Activated T-helper 17 cell treated with anti-CD3 and anti-CD28 coated beads, Interleukin-2, amount 50 U/mL, for 72 hours (primary cell): ENCODE results near the gene PLEKHG1. TPM values are rescaled to one million over a fixed set of nuclear protein-coding genes. Genes with fewer than 3 reads are reported as not detected.

Experiments used
- ATAC-seq: fragments of 150-1000 bp; cut with Tn5 transposase; replicated peaks from 2 replicates; pipeline ENCODE4 v1.10.0; 2021; ENCODE audit warnings: mild to moderate bottlenecking, moderate library complexity
- H3K27ac Mint-ChIP-seq: one replicate; pipeline ENCODE4 v1.8.0; 2022; ENCODE audit warnings: mixed read lengths
- H3K27me3 Mint-ChIP-seq: one replicate; pipeline ENCODE4 v1.8.0; 2022; ENCODE audit warnings: mixed read lengths
- H3K36me3 Mint-ChIP-seq: one replicate; pipeline ENCODE4 v1.8.0; 2022; ENCODE audit warnings: low read depth, mild to moderate bottlenecking, mixed read lengths
- H3K4me1 Mint-ChIP-seq: one replicate; pipeline ENCODE4 v1.8.0; 2022; ENCODE audit warnings: mixed read lengths
- H3K4me3 Mint-ChIP-seq: one replicate; pipeline ENCODE4 v1.8.0; 2022; ENCODE audit warnings: mild to moderate bottlenecking, mixed read lengths
- H3K9me3 Mint-ChIP-seq: one replicate; pipeline ENCODE4 v1.8.0; 2022; ENCODE audit warnings: mixed read lengths
- total RNA-seq, 2 donors: library from RNA; stranded (reverse); gene quantifications; one replicate each; pipeline ENCODE4 v1.2.3, GENCODE V29; 2022

Gene PLEKHG1
- total RNA-seq, 2 donors from 2014 or later = 2.5 to 7.8 TPM

DNA sequence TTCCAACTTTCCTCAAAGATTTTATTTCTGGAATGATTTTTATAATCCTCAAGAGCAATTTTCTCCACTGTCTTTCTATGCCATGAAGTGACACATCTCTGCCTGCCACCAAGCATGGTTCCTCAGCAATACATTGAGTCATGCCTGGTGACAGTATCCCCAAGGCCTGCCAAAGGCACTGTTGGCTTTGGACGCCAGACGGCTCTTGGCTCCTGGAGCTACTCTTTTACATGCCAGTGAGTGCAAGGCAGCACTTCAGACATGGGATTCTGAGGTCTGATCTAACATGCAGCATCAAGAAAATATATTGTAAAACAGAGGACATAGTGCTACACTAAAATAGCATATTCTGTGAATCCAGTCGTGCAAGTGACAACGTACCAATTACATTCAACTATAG, 20.1 kb upstream of the PLEKHG1 start:
- no peak overlapping the region for H3K4me3 Mint-ChIP-seq
- H3K9me3 Mint-ChIP-seq = no peaks in the 10 kb centered on the region
- H3K27ac Mint-ChIP-seq = no peak overlapping the region
- H3K27me3 Mint-ChIP-seq = peaks cover 9% of the 10 kb centered on the region
- no peaks in the 10 kb centered on the region for H3K4me1 Mint-ChIP-seq
- no peak for ATAC-seq
- H3K36me3 Mint-ChIP-seq = no peaks in the 10 kb centered on the region

GRCh38 chr6:150580489-150580888, 19.2 kb upstream of the PLEKHG1 start:
- Mint-ChIP-seq H3K27ac (no peak overlapping the region), H3K4me1 (no peaks in the 10 kb centered on the region), H3K36me3 (no peaks in the 10 kb centered on the region), H3K9me3 (no peaks in the 10 kb centered on the region), H3K27me3 (peaks cover 9% of the 10 kb centered on the region), H3K4me3 (no peak overlapping the region)
- ATAC-seq = no peak

DNA sequence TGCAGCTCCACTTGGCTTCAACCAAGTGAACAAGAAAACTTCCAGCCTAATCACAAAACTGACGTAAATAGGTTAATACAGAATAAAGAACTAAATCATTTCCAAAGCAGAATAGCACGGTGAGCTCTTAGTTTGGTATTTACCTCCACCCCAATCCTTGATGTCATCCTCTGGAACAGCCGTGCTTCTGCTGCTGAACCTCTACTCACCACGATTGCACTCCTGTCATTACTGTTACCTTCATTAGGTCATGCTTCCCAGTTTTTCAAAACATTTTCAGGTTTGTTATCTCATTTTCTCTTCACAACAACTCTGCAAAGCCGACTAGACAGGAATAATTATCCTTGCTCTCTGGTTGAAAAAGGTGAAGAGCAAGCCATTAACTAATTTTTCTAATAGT, 15.6 kb upstream of the PLEKHG1 start:
- H3K27ac Mint-ChIP-seq = no peak overlapping the region
- H3K9me3 Mint-ChIP-seq = no peaks in the 10 kb centered on the region
- peaks cover 5% of the 10 kb centered on the region for H3K27me3 Mint-ChIP-seq
- H3K36me3 Mint-ChIP-seq = no peaks in the 10 kb centered on the region
- no peak for ATAC-seq
- H3K4me1 Mint-ChIP-seq = no peaks in the 10 kb centered on the region
- H3K4me3 Mint-ChIP-seq = no peak overlapping the region

GRCh38 chr6:150584596-150584995, 15.1 kb upstream of the PLEKHG1 start:
- ATAC-seq = no peak
- Mint-ChIP-seq H3K4me3 (no peak overlapping the region), H3K27ac (no peak overlapping the region), H3K9me3 (no peaks in the 10 kb centered on the region), H3K27me3 (peaks cover 5% of the 10 kb centered on the region), H3K4me1 (no peaks in the 10 kb centered on the region), H3K36me3 (no peaks in the 10 kb centered on the region)

DNA sequence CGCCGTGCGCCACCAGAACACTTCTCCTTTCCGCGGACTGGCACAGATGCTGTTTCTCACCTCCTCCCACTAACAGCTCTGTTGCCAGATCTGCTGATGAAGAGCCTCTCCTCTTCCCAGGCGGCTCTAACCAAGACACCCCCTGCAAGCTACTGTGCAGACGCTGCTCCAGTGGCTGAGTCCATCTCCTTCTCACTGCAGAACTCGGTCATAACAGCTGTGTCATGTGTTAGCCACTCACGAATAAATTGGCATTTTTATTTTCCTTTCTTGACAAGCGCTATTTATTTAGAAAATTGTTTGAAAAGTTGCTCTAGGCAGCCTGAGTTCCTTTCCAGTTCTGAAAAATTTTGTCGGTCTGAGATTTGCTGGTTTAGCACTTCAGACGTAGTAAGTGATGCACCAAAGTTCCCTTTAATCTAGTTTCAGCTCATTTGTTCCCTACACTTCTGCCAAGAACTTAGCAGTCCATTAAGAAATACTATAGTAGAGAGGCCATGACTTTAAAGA, 12.8 kb upstream of the PLEKHG1 start:
- Mint-ChIP-seq H3K4me1 (no peaks in the 10 kb centered on the region), H3K4me3 (no peak overlapping the region), H3K27me3 (peaks cover 8% of the 10 kb centered on the region), H3K9me3 (no peaks in the 10 kb centered on the region), H3K27ac (no peak overlapping the region), H3K36me3 (no peaks in the 10 kb centered on the region)
- no peak for ATAC-seq

GRCh38 chr6:150587637-150588036, 12.0 kb upstream of the PLEKHG1 start:
- no peak overlapping the region for H3K4me3 Mint-ChIP-seq
- ATAC-seq = no peak
- H3K27me3 Mint-ChIP-seq = peaks cover 8% of the 10 kb centered on the region
- no peak overlapping the region for H3K27ac Mint-ChIP-seq
- H3K36me3 Mint-ChIP-seq = no peaks in the 10 kb centered on the region
- H3K4me1 Mint-ChIP-seq = no peaks in the 10 kb centered on the region
- no peaks in the 10 kb centered on the region for H3K9me3 Mint-ChIP-seq

- H3K36me3 Mint-ChIP-seq = no peaks in the 10 kb centered on the region
- H3K4me3 Mint-ChIP-seq = no peak overlapping the region
- H3K27me3 Mint-ChIP-seq = peaks cover 11% of the 10 kb centered on the region
- no peaks in the 10 kb centered on the region for H3K4me1 Mint-ChIP-seq
- no peak for ATAC-seq
- H3K9me3 Mint-ChIP-seq = no peaks in the 10 kb centered on the region
- no peak overlapping the region for H3K27ac Mint-ChIP-seq
These were observed 10.7 kb upstream of the PLEKHG1 start for GRCh38 chr6:150588888-150589499.

GRCh38 chr6:150589852-150590251, 9.8 kb upstream of the PLEKHG1 start:
- H3K4me1 Mint-ChIP-seq = no peaks in the 10 kb centered on the region
- no peaks in the 10 kb centered on the region for H3K36me3 Mint-ChIP-seq
- no peak overlapping the region for H3K27ac Mint-ChIP-seq
- no peak overlapping the region for H3K4me3 Mint-ChIP-seq
- no peak for ATAC-seq
- H3K27me3 Mint-ChIP-seq = peaks cover 11% of the 10 kb centered on the region
- H3K9me3 Mint-ChIP-seq = no peaks in the 10 kb centered on the region

GRCh38 chr6:150590446-150590845, 9.2 kb upstream of the PLEKHG1 start:
- ATAC-seq = no peak
- Mint-ChIP-seq H3K36me3 (no peaks in the 10 kb centered on the region), H3K4me3 (no peak overlapping the region), H3K27me3 (peaks cover 11% of the 10 kb centered on the region), H3K4me1 (no peaks in the 10 kb centered on the region), H3K9me3 (no peaks in the 10 kb centered on the region), H3K27ac (no peak overlapping the region)

DNA sequence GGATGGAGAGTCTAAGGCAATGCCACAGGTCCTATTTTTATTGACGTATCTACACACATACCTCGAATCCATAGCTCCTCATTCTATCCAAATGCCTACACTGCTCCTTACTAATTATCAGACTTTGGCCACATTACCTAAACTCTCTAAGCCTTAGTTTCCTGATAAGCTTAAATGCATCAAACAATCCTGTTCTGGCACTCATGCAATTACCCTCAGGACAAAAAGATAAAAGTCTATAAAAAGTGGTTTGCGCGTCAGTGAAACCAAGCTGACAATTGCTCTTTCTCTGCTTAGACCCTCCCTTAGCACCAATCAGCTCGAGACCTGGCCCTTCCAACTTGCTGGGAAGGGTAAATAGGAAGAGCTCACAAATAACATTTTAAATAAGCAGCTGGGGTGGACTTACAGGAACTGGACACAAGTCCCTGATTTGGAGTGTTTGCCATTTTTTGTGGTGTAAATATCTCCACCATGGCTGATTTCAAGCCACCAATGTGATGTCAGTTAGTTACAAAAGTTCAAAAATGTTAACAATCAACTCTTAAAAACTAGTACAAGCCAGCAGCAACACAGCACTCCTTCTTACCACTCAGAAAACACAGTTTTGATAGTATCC, 7.2 kb upstream of the PLEKHG1 start:
- H3K36me3 Mint-ChIP-seq = no peaks in the 10 kb centered on the region
- no peaks in the 10 kb centered on the region for H3K4me1 Mint-ChIP-seq
- H3K9me3 Mint-ChIP-seq = no peaks in the 10 kb centered on the region
- no peak for ATAC-seq
- no peak overlapping the region for H3K4me3 Mint-ChIP-seq
- H3K27me3 Mint-ChIP-seq = peaks cover 9% of the 10 kb centered on the region
- no peak overlapping the region for H3K27ac Mint-ChIP-seq

GRCh38 chr6:150593119-150593518, 6.6 kb upstream of the PLEKHG1 start:
- Mint-ChIP-seq H3K36me3 (no peaks in the 10 kb centered on the region), H3K4me1 (no peaks in the 10 kb centered on the region), H3K4me3 (no peak overlapping the region), H3K9me3 (no peaks in the 10 kb centered on the region), H3K27me3 (peaks cover 9% of the 10 kb centered on the region), H3K27ac (no peak overlapping the region)
- ATAC-seq = no peak

DNA sequence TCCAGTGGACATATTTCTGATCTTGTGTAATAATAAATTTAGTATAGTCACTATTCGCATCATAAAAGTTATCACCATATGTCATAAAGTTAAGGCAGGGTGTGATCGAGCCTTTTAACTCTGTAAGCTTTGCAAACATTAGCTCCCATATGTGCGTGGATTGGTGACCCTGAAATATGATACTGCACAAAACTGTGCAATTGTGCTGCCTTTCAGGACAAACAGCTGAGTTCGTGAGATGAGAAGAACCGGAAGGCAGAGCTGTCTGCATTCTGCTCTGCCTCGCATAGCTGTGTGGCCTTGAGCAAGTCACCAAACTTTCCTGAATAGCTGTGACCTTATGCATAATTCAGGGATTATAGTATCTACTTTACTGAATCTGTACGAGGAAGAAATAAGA, 3.2 kb upstream of the PLEKHG1 start:
- no peak for ATAC-seq
- H3K4me1 Mint-ChIP-seq = peaks cover 13% of the 10 kb centered on the region
- H3K36me3 Mint-ChIP-seq = peaks cover 10% of the 10 kb centered on the region
- no peak overlapping the region for H3K4me3 Mint-ChIP-seq
- H3K27ac Mint-ChIP-seq = no peak overlapping the region
- H3K27me3 Mint-ChIP-seq = peaks cover 6% of the 10 kb centered on the region
- H3K9me3 Mint-ChIP-seq = no peaks in the 10 kb centered on the region

DNA sequence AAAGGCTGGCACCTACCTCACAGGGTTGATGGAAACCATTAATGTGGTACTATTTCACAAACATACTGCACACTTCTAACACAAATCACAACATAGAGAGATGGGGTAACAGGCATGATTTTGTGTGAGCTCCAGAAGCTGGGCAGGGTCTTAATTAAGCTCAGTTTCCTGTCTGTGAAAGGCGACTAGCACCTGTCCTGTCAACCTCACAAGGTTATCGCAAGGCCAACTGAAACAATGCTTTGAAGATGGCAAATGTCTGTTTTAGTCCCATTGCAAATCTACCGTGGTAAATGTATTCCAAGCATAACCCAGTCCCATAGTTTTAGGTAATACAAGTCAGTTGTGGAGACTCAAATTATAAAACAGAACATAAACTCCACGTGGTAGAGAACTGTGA, 1.3 kb upstream of the PLEKHG1 start:
- Mint-ChIP-seq H3K27me3 (peaks cover 4% of the 10 kb centered on the region), H3K27ac (no peak overlapping the region)

GRCh38 chr6:150598858-150599198, 857 bp upstream of the PLEKHG1 start:
- Mint-ChIP-seq H3K27ac (peak overlapping the region; percentile 73), H3K27me3 (peaks cover 4% of the 10 kb centered on the region), H3K4me3 (peak overlapping the region; percentile 75), H3K4me1 (peaks cover 13% of the 10 kb centered on the region), H3K9me3 (no peaks in the 10 kb centered on the region), H3K36me3 (peaks cover 10% of the 10 kb centered on the region)
- no peak for ATAC-seq

More for the DNA sequence above, 1.3 kb upstream of the PLEKHG1 start:
- Mint-ChIP-seq H3K4me1 (peaks cover 13% of the 10 kb centered on the region), H3K36me3 (peaks cover 10% of the 10 kb centered on the region), H3K4me3 (peak overlapping the region; percentile 75), H3K9me3 (no peaks in the 10 kb centered on the region)
- ATAC-seq = no peak

- peaks cover 10% of the 10 kb centered on the region for H3K36me3 Mint-ChIP-seq
- ATAC-seq = no peak
- H3K9me3 Mint-ChIP-seq = no peaks in the 10 kb centered on the region
- peaks cover 13% of the 10 kb centered on the region for H3K4me1 Mint-ChIP-seq
- no peak overlapping the region for H3K27ac Mint-ChIP-seq
- peaks cover 4% of the 10 kb centered on the region for H3K27me3 Mint-ChIP-seq
- no peak overlapping the region for H3K4me3 Mint-ChIP-seq
These were observed 270 bp downstream of the PLEKHG1 start for GRCh38 chr6:150600010-150600300.
